Lower lobe of right lung (tissue), 2 donors: ENCODE data around the gene CLIP4. TPM values are rescaled to one million over a fixed set of nuclear protein-coding genes. Genes with fewer than 3 reads are reported as not detected.
A peak's percentile ranks its signal among the peaks of the same experiment; 100 is the strongest.

Experiments used
- ATAC-seq, 2 donors: fragments of 200-7000 bp; cut with Tn5 transposase; one replicate each; pipeline ENCODE4 v1.9.1; 2020 to 2022; ENCODE audit warnings: mild to moderate bottlenecking in 2 of 2, moderate library complexity in 2 of 2
- DNase-seq: peaks from one replicate; pipeline ENCODE4 v3.0.0-alpha.2; 2020
- H3K27ac ChIP-seq: fragments of 200-600 bp; one replicate; pipeline ENCODE4 v1.8.0; 2022
- H3K27me3 ChIP-seq: fragments of 200-600 bp; one replicate; pipeline ENCODE4 v1.8.0; 2022; ENCODE audit warnings: low read depth
- H3K36me3 ChIP-seq: fragments of 200-600 bp; one replicate; pipeline ENCODE4 v1.8.0; 2022; ENCODE audit warnings: mild to moderate bottlenecking
- H3K4me1 ChIP-seq: fragments of 200-600 bp; one replicate; pipeline ENCODE4 v1.8.0; 2022
- H3K4me3 ChIP-seq: fragments of 200-600 bp; one replicate; pipeline ENCODE4 v1.8.0; 2022; ENCODE audit warnings: mild to moderate bottlenecking
- H3K9me3 ChIP-seq: fragments of 200-600 bp; one replicate; pipeline ENCODE4 v1.8.0; 2022
- intact Hi-C: fragments of 100-400 bp; cut with DNase I; formaldehyde crosslinking; loops from one replicate; pipeline ENCODE4 v1.11.0; 2022
- total RNA-seq: library from RNA; stranded (reverse); fragmentation: NEBNext Ultra II Directional; extraction: Animal tissue kit (Norgen Biotek cat#: 25700); gene quantifications from one replicate; pipeline ENCODE4 v1.2.1, GENCODE V29; 2021
- TF ChIP-seq, protein P1 (sequence below): fragments of 200-600 bp; IDR thresholded peaks from one replicate; pipeline ENCODE4 v1.8.0; 2022; ENCODE audit warnings: antibody characterized with exemption, mild to moderate bottlenecking
- donor health status: DM: no; HTN: yes; CAD: no; lungs with severe emphysema.

CLIP4 gene
- total RNA-seq, 1 donor from 2014 or later, result 64.6 TPM

DNA sequence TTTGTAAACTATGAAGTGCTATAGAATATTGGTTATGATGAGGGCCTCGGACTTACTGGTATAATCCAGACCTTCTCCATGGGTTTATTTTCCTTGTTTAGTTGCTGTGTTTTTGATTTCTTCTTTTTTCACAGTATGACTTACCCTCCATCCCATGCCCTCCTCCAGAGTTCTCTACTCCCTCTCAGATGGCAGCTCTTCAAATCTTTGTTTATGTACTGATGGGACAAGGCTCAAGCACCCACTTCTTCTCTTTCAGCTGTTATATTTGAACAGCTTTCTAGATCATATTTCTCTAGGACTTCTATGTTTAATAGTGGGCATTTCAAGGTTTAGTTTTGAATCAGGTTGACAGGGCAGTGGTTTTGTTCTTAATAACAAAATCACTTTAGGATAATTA is 43.9 kb downstream of the CLIP4 start:
- H3K36me3 ChIP-seq, result peaks cover 66% of the 10 kb centered on the region
- no peak overlapping the region for H3K27ac ChIP-seq
- H3K4me3 ChIP-seq, result no peak overlapping the region
- TF ChIP-seq, protein P1, sequence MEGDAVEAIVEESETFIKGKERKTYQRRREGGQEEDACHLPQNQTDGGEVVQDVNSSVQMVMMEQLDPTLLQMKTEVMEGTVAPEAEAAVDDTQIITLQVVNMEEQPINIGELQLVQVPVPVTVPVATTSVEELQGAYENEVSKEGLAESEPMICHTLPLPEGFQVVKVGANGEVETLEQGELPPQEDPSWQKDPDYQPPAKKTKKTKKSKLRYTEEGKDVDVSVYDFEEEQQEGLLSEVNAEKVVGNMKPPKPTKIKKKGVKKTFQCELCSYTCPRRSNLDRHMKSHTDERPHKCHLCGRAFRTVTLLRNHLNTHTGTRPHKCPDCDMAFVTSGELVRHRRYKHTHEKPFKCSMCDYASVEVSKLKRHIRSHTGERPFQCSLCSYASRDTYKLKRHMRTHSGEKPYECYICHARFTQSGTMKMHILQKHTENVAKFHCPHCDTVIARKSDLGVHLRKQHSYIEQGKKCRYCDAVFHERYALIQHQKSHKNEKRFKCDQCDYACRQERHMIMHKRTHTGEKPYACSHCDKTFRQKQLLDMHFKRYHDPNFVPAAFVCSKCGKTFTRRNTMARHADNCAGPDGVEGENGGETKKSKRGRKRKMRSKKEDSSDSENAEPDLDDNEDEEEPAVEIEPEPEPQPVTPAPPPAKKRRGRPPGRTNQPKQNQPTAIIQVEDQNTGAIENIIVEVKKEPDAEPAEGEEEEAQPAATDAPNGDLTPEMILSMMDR, result no peak
- intact Hi-C loops, result no loop called here
- no peaks in the 10 kb centered on the region for H3K4me1 ChIP-seq
- DNase-seq, result no peak
- H3K9me3 ChIP-seq, result no peaks in the 10 kb centered on the region
- ATAC-seq, result peak; percentile 51 to 66
- no peaks in the 10 kb centered on the region for H3K27me3 ChIP-seq

DNA sequence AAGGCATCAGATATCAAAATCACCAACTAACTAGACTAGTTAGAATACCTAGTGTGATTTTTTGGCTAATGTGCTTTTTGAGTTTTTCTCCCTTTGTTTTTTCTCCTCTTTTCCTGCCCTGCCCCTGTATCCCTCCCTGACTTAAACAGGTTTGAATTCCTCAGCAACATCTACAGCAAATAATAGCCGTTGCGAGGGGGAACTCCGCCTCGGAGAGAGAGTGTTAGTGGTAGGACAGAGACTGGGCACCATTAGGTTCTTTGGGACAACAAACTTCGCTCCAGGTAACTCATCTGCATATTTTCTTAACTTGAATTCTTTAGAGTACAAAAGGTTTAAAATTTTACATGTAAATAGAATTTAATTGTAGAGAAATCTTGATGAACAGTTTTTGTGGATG is 45.0 kb downstream of the CLIP4 start:
- ATAC-seq (no peak), DNase-seq (no peak)
- Histone ChIP-seq H3K4me3 (no peak overlapping the region), H3K9me3 (no peaks in the 10 kb centered on the region), H3K27me3 (no peaks in the 10 kb centered on the region), H3K4me1 (no peaks in the 10 kb centered on the region), H3K36me3 (peaks cover 58% of the 10 kb centered on the region), H3K27ac (no peak overlapping the region)
- TF ChIP-seq, protein P1, result no peak
- intact Hi-C loops, result no loop called here

DNA sequence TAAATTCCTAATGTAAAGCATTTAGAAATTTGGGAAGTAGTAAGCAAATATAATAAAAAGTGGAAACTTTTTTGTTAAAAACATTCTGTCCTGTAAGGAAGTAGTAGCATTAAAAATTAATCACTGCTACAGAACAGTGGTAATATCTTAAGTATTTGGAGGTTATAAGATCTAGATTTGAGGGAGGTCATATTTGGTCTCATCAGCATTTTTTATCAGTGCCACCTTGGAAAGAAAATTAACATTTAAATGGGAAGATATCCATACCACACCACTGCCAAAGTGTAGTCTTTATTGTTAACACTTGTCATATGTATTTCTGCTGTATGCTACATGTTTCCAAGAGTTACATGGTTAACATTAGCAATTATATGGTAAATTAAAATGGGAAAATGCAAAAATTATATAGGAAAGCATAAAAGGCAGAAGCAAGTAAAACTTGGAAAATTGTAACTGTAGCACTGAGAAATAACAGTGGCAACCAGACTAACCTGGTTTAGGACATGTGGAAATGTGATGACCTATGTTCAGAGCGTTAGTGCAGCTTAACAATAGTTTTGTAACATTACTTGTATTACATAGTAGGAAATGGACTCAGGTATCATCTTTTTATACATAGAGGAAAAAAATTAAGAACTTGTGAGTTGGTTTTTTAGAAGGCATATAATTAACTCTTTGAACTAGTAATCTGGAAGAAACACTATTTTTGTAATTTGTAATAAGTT is 47.2 kb downstream of the CLIP4 start:
- no peaks in the 10 kb centered on the region for H3K9me3 ChIP-seq
- TF ChIP-seq, protein P1, result no peak
- ATAC-seq, result no peak
- no peaks in the 10 kb centered on the region for H3K27me3 ChIP-seq
- intact Hi-C loops, result no loop called here
- no peak overlapping the region for H3K27ac ChIP-seq
- no peak for DNase-seq
- no peaks in the 10 kb centered on the region for H3K4me1 ChIP-seq
- H3K36me3 ChIP-seq, result peaks cover 56% of the 10 kb centered on the region
- H3K4me3 ChIP-seq, result no peak overlapping the region

DNA sequence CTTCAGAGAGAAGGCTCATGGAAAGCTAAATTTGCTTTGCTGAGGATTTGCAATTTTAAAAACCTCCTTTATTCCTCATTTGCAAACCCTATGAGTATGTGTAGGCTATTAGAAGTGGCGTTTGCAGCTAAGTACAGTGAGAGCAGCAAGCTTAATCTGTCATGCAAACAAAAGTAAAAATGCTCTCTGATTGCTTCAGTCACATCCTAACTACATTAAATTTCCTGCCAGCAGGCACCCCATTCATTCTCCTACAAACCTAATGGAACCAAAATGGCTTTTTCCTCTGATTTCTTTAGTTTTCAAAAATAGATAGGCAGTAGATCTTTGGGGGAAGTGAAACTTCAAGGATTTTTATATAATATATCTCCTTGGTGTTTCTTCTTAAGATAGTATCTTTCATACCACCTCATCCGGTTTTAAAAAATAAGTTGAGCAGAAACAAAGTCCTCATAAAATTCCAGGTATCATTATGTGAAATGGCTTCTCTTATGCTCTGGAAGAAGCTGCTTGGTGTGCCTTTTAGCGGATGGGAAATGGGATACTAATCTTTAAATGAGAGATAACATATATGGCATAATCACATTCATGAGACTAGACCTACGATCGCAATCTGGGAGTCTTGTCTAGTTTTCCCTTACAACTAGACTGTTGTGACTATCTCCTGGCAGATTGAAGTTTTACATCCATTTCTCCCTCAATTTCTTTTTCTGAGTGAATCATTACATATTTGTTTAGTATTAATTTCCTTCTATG is 49.1 kb downstream of the CLIP4 start:
- H3K9me3 ChIP-seq, result no peaks in the 10 kb centered on the region
- TF ChIP-seq, protein P1, result no peak
- H3K27ac ChIP-seq, result no peak overlapping the region
- ATAC-seq, result no peak
- H3K4me3 ChIP-seq, result no peak overlapping the region
- H3K4me1 ChIP-seq, result no peaks in the 10 kb centered on the region
- H3K36me3 ChIP-seq, result peaks cover 56% of the 10 kb centered on the region
- no peak for DNase-seq
- intact Hi-C loops, result no loop called here
- no peaks in the 10 kb centered on the region for H3K27me3 ChIP-seq

DNA sequence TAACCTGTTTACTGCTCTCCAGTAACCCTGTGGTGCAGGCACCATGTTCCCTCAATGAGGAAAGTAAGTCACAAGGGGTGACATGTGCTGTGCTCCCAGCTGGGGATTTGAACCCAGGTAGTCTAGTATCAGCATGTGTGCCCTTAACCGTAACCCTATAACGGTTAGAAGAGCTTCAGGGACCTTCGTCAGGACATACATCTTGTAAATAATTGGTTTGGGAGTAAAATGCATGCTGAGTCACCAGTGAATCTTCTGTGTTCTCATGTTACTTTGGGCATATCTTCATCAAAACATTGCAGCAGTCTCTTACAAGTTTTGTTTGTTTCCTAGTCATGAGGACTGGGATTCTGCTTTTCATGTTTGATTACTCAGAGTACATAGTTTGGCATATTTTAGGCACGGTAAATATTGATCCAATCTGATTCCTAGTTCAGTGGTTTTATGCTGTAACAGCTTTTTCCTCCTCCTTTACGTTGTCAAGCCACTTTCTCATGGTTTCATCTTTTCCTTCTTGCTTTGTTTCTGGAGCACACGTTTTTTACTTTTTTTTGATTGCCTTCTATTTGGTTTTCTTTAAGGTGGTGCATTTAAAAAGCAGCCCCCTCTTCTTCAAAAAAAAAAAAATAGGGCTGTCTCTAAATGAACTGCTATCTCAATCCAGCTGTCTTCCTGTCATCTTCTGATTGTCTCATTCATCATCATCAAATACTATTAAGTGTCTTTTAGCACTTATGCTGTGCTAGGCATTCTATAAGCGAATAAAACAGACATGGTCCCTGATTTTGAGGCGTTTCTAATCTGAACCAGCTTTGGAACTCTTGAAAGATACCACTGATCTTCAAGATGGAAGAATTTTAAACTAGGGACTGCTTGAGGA is 50.4 kb downstream of the CLIP4 start:
- Histone ChIP-seq H3K4me1 (no peaks in the 10 kb centered on the region), H3K9me3 (no peaks in the 10 kb centered on the region), H3K27ac (no peak overlapping the region), H3K36me3 (peaks cover 50% of the 10 kb centered on the region), H3K27me3 (no peaks in the 10 kb centered on the region), H3K4me3 (no peak overlapping the region)
- TF ChIP-seq, protein P1, result no peak
- DNase-seq (no peak), ATAC-seq (no peak)
- intact Hi-C loops, result no loop called here
